ENCODE results near the gene NEMP1.

The NEMP1 gene

DNA sequence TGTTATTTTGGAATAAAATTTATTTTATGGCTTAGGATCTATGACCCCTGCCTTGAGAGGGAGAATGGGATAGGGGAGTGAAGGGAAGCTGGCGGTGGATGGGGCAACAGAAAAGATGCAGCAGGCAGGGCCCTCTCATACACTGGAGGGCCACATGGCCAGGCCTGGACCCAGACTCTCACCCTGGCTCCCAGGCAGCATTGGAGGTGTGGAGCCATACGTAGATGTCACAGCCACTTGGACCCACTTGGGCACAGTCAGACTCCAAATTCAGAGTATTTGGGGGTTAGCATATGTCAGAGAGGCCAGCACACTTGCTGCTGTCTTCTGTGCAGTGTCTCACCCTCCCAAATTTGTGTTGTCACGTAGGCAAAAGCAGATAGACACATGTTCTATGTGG, 16.8 kb upstream of the NEMP1 start:
- Histone ChIP-seq H3K4me3 (ENCODE audit: low read depth, low read length) (no peak overlapping the region), H3K36me3 (peaks cover 25% of the 10 kb centered on the region), H3K27me3 (no peaks in the 10 kb centered on the region), H3K4me1 (peaks cover 6% of the 10 kb centered on the region), H3K9me3 (no peaks in the 10 kb centered on the region)
- DNase-seq = no peak
- TF ChIP-seq, protein P1, sequence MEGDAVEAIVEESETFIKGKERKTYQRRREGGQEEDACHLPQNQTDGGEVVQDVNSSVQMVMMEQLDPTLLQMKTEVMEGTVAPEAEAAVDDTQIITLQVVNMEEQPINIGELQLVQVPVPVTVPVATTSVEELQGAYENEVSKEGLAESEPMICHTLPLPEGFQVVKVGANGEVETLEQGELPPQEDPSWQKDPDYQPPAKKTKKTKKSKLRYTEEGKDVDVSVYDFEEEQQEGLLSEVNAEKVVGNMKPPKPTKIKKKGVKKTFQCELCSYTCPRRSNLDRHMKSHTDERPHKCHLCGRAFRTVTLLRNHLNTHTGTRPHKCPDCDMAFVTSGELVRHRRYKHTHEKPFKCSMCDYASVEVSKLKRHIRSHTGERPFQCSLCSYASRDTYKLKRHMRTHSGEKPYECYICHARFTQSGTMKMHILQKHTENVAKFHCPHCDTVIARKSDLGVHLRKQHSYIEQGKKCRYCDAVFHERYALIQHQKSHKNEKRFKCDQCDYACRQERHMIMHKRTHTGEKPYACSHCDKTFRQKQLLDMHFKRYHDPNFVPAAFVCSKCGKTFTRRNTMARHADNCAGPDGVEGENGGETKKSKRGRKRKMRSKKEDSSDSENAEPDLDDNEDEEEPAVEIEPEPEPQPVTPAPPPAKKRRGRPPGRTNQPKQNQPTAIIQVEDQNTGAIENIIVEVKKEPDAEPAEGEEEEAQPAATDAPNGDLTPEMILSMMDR (IDR thresholded peaks at IDR 0.05; ENCODE audit: low read depth, low read length) = no peak

DNA sequence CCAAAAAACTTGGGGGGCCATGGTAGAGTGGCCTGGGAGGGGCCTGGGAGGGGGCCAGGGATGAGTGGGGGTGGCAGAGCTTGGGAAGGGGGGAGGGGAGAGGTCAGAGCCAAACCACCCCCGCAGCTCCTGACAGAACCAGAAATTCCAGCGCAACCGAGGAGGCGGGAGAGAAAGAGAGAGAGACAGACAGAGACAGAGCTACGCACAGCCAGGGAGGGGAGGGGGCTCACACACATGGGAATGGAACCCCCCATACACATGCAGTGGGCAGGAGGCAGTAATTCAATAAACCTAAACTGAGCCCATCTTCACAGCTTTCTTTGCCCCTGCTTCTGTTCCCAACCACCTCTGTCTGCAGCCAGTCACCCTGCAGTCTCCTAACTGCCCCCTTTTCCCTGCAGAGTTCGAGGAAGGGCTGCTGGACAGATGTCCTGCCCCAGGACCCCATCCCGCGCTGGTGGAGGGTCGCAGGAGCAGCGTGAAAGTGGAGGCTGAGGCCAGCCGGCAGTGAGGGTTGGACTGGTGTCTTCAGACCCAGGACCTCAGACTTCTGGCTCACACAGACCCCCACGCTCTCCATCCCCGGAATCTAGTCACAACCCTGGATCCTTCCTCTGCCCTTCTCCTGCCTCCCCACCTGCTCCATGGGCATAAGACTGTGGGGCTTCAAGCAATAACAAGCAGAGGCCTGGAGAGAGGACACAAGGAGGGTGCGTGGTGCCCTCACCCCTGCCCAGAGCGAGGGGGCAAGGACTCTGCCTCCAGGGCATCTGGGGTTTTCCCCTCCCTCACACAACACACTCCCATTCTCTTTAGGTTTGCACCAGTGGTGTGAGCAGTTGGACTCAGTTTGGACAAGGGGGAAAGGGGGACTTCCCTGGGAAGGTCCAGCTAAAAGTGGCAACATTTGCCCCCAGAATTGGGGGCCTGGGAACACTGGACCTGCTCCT, 15.9 kb upstream of the NEMP1 start:
- H3K36me3 ChIP-seq = peaks cover 25% of the 10 kb centered on the region
- DNase-seq = no peak
- TF ChIP-seq, protein P1 (IDR thresholded peaks at IDR 0.05; ENCODE audit: low read depth, low read length) = no peak
- peaks cover 6% of the 10 kb centered on the region for H3K4me1 ChIP-seq
- H3K9me3 ChIP-seq = no peaks in the 10 kb centered on the region
- no peaks in the 10 kb centered on the region for H3K27me3 ChIP-seq
- H3K4me3 ChIP-seq (ENCODE audit: low read depth, low read length) = no peak overlapping the region

DNA sequence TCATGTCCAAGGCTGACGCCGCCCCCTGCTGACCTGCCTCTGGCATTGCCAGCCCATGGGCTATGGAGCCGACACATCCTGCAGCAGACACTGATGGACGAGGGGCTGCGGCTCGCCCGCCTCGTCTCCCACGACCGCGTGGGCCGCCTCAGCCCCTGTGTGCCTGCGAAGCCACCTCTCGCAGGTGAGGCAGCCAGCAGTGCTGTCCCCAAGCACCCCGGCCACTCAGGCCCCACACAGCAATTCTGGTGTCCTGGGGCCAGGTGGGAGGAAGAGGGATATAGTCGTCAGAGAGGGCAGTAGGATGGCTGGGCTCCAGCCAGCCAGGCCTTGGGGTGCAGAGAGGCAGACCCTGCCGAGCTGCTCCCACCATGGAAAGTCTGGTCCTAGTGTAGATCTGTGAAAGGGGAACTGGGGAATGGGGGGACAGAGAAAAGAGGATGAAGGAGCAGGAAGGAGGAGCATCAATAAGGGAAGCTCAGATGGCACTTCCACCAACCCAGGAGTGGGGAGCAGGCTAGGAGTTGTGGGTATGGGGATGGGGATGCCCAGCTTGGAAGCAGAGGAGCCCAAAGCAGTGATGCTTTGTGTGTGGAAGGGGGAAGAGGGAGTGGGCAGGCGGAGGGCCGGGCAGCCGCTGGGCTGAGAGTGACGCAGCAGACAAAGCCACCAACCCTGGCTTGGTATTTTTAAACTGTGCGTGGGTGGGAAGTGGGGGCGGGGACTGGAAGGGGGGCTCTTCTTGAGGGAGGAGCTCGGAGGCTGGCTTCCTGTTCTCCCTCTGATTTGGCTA, 15.0 kb upstream of the NEMP1 start:
- H3K4me3 ChIP-seq (ENCODE audit: low read depth, low read length) = peak overlapping the region; percentile 29
- peaks cover 6% of the 10 kb centered on the region for H3K4me1 ChIP-seq
- no peaks in the 10 kb centered on the region for H3K27me3 ChIP-seq
- DNase-seq = peak; percentile 76
- peaks cover 25% of the 10 kb centered on the region for H3K36me3 ChIP-seq
- TF ChIP-seq, protein P1 (IDR thresholded peaks at IDR 0.05; ENCODE audit: low read depth, low read length) = peak; percentile 74
- no peaks in the 10 kb centered on the region for H3K9me3 ChIP-seq

DNA sequence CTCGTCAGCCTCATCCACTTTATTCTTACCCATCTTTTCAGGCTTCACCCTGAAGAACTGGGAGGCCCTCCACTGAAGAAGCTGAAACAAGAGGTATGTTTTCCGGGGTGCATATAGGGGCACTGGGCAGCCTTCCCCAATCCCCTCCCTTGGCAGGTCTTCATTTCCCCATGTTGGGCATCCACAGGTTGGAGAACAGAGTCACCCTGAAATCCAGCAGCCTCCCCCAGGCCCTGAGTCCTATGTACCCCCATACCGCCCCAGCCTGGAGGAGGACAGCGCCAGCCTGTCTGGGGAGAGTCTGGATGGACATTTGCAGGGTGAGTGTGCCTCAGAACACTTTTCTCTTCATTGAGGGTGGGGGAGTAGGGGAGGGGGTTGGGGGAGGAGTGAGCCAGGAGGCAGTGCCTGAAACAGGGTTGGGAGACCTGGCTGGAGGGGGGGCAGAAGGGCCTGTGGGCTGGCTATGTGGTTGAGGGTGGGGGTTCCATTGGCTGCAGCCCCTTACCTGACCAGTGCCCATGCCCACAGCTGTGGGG, 14.4 kb upstream of the NEMP1 start:
- Histone ChIP-seq H3K27me3 (no peaks in the 10 kb centered on the region), H3K4me1 (peaks cover 9% of the 10 kb centered on the region), H3K4me3 (ENCODE audit: low read depth, low read length) (no peak overlapping the region), H3K9me3 (no peaks in the 10 kb centered on the region), H3K36me3 (peaks cover 25% of the 10 kb centered on the region)
- DNase-seq = no peak
- TF ChIP-seq, protein P1 (IDR thresholded peaks at IDR 0.05; ENCODE audit: low read depth, low read length) = no peak

DNA sequence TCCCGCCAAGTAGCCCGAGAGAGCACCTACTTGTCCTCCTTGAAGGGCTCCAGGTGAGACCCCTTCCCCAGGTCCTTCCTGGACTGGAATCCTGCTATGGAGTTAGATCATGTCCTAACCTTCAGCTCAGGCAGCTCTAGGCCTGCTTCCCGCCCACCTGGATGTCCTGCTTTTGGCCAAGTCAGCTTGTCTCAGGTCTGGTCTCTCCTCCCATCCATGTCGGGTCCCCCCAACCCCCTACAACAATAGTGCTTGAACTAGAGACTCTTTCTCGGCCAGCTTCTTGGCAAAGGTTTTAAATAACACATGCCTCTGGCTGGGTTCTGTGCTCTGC, 13.9 kb upstream of the NEMP1 start:
- Histone ChIP-seq H3K36me3 (peaks cover 25% of the 10 kb centered on the region), H3K4me3 (ENCODE audit: low read depth, low read length) (no peak overlapping the region), H3K4me1 (peaks cover 11% of the 10 kb centered on the region), H3K27me3 (no peaks in the 10 kb centered on the region), H3K9me3 (no peaks in the 10 kb centered on the region)
- TF ChIP-seq, protein P1 (IDR thresholded peaks at IDR 0.05; ENCODE audit: low read depth, low read length) = no peak
- DNase-seq = no peak
